ENCODE measurements around the gene CA12. TPM values are rescaled to one million over a fixed set of nuclear protein-coding genes. Genes with fewer than 3 reads are reported as not detected.

The CA12 gene
- total RNA-seq, 2 donors from 2014 or later: 1.2 to 2.1 TPM

DNA sequence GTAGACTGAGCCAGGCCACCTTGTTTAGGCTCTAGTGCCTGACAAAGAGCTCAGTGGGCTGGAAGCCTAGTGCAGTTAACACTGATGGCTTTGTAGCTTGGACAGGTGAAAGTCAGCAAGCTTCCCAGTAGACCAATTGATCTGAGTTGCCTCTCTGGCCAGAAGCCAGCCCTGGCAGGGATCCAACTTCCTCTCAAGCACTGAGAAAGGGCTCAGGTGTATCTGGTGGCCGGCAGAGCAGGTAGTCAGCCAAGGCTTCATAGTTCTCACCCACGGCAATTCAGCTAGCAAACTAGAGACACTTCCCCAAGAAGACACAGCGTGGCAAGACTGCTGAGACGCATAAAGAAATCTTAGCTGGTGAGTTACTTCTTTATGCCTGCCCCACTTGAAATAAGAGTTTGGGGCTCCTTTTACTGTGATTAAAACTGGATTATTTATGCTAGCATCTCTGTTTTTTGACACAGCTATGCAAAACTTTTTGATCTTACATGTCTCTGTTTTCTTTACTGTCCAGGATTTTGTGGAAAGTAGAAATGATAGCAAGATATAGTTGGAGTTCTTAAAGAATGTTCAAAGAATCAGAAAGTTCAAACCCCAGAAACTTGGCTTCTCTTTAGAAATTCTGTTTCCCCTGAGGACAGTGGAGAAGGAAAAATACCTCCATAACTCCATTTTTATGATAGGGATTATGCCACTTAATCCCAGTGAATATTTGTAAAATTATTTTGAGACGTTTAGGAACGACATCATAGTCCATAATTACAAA, 8.4 kb upstream of the CA12 start:
- no peak overlapping the region for H3K4me3 Mint-ChIP-seq
- TF ChIP-seq, protein P1, sequence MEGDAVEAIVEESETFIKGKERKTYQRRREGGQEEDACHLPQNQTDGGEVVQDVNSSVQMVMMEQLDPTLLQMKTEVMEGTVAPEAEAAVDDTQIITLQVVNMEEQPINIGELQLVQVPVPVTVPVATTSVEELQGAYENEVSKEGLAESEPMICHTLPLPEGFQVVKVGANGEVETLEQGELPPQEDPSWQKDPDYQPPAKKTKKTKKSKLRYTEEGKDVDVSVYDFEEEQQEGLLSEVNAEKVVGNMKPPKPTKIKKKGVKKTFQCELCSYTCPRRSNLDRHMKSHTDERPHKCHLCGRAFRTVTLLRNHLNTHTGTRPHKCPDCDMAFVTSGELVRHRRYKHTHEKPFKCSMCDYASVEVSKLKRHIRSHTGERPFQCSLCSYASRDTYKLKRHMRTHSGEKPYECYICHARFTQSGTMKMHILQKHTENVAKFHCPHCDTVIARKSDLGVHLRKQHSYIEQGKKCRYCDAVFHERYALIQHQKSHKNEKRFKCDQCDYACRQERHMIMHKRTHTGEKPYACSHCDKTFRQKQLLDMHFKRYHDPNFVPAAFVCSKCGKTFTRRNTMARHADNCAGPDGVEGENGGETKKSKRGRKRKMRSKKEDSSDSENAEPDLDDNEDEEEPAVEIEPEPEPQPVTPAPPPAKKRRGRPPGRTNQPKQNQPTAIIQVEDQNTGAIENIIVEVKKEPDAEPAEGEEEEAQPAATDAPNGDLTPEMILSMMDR (conservative IDR thresholded peaks at IDR 0.05): no peak
- Histone ChIP-seq H3K9me3 (ENCODE audit: control insufficient read depth, low read length) (peaks cover 15% of the 10 kb centered on the region), H3K27ac (ENCODE audit: low read depth, low read length) (no peak overlapping the region), H3K4me3 (ENCODE audit: low read length) (no peak overlapping the region), H3K36me3 (ENCODE audit: control insufficient read depth, insufficient read depth, low read length) (no peaks in the 10 kb centered on the region), H3K9ac (ENCODE audit: extremely low read depth, low read length, poor library complexity, severe bottlenecking) (no peak overlapping the region), H3K4me1 (ENCODE audit: control insufficient read depth, insufficient read depth, low read length) (peaks cover 4% of the 10 kb centered on the region), H3K27me3 (ENCODE audit: control insufficient read depth, insufficient read depth, low read length, poor library complexity, severe bottlenecking) (peaks cover 30% of the 10 kb centered on the region)
- H3K27ac Mint-ChIP-seq: no peak overlapping the region
- peaks cover 97% of the 10 kb centered on the region for H3K27me3 Mint-ChIP-seq (ENCODE audit: insufficient read depth)
- DNase-seq: no peak
- H3K4me1 Mint-ChIP-seq: peaks cover 8% of the 10 kb centered on the region
- H3K9me3 Mint-ChIP-seq: no peaks in the 10 kb centered on the region
- WGBS, 2 experiments (ENCODE audit: insufficient coverage in 1 of 2, insufficient read length in 1 of 2): 90 to 96% methylated on average over 6 of the region's 6 CpGs
- no peaks in the 10 kb centered on the region for H3K36me3 Mint-ChIP-seq (ENCODE audit: low read depth)

DNA sequence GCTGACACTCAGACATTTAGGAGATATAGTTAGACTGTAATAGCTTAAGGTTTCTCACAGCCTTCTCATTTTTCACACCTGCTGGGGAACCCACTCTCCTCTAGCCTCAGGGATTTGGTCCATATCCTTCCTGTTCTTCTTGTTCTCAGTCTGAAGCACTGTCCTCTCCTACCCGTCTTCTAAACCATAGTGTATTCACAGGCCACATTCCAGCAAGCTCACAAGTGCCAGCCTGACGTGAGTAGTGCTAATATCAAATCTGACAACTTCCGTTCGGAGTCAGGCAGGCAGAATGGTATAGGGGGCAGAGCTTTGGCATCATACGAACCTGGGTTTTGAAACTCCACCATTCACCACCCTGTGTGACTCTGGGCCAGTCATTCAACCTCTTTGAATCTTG, 6.9 kb upstream of the CA12 start:
- Histone ChIP-seq H3K4me1 (ENCODE audit: control insufficient read depth, insufficient read depth, low read length) (peaks cover 4% of the 10 kb centered on the region), H3K27ac (ENCODE audit: low read depth, low read length) (no peak overlapping the region), H3K27me3 (ENCODE audit: control insufficient read depth, insufficient read depth, low read length, poor library complexity, severe bottlenecking) (peaks cover 36% of the 10 kb centered on the region), H3K4me3 (ENCODE audit: low read length) (no peak overlapping the region), H3K9me3 (ENCODE audit: control insufficient read depth, low read length) (peaks cover 9% of the 10 kb centered on the region), H3K9ac (ENCODE audit: extremely low read depth, low read length, poor library complexity, severe bottlenecking) (no peak overlapping the region), H3K36me3 (ENCODE audit: control insufficient read depth, insufficient read depth, low read length) (no peaks in the 10 kb centered on the region)
- no peak for DNase-seq
- Mint-ChIP-seq H3K27ac (no peak overlapping the region), H3K36me3 (ENCODE audit: low read depth) (no peaks in the 10 kb centered on the region), H3K9me3 (no peaks in the 10 kb centered on the region), H3K4me3 (no peak overlapping the region), H3K4me1 (peaks cover 8% of the 10 kb centered on the region), H3K27me3 (ENCODE audit: insufficient read depth) (peaks cover 97% of the 10 kb centered on the region)
- WGBS, 2 experiments (ENCODE audit: insufficient coverage in 1 of 2, insufficient read length in 1 of 2): 86 to 100% methylated on average over 1 to 5 of the region's 5 CpGs
- TF ChIP-seq, protein P1 (conservative IDR thresholded peaks at IDR 0.05): no peak

- Mint-ChIP-seq H3K4me1 (peaks cover 8% of the 10 kb centered on the region), H3K27me3 (ENCODE audit: insufficient read depth) (peaks cover 97% of the 10 kb centered on the region), H3K4me3 (no peak overlapping the region), H3K27ac (no peak overlapping the region), H3K36me3 (ENCODE audit: low read depth) (no peaks in the 10 kb centered on the region), H3K9me3 (no peaks in the 10 kb centered on the region)
- DNase-seq: no peak
- Histone ChIP-seq H3K9me3 (ENCODE audit: control insufficient read depth, low read length) (peaks cover 9% of the 10 kb centered on the region), H3K4me1 (ENCODE audit: control insufficient read depth, insufficient read depth, low read length) (peaks cover 4% of the 10 kb centered on the region), H3K27me3 (ENCODE audit: control insufficient read depth, insufficient read depth, low read length, poor library complexity, severe bottlenecking) (peaks cover 39% of the 10 kb centered on the region), H3K27ac (ENCODE audit: low read depth, low read length) (no peak overlapping the region), H3K4me3 (ENCODE audit: low read length) (no peak overlapping the region), H3K9ac (ENCODE audit: extremely low read depth, low read length, poor library complexity, severe bottlenecking) (no peak overlapping the region), H3K36me3 (ENCODE audit: control insufficient read depth, insufficient read depth, low read length) (no peaks in the 10 kb centered on the region)
- TF ChIP-seq, protein P1 (conservative IDR thresholded peaks at IDR 0.05): no peak
- 82 to 86% methylated on average over 11 of the region's 11 CpGs for WGBS, 2 experiments (ENCODE audit: insufficient coverage in 1 of 2, insufficient read length in 1 of 2)
Measured at GRCh38 chr15:63387748-63388493, 6.3 kb upstream of the CA12 start.

All from endodermal cell (in vitro differentiated cells).